ENCODE measurements around the gene LSMEM2.

DNA sequence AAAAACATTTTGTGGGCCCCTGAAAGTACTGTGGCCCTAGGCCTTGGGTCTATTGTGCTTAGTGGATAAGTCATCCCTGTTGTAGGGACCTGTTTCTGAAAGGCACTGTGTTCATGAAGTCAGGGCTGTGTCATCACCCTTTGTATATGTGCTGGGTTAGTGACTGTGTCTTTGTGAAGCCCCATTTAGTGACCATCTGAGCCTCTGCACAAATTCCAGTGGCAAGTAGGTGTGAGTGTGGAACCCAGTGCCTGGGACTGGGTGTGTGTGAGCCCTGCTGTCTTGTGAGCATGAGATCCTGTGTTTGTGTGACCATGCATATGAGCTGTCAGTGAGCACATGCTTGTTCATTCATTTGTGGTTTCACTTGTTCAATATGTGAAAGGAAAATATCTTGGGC, 25.7 kb downstream of the LSMEM2 start:
- TF ChIP-seq, protein P1, sequence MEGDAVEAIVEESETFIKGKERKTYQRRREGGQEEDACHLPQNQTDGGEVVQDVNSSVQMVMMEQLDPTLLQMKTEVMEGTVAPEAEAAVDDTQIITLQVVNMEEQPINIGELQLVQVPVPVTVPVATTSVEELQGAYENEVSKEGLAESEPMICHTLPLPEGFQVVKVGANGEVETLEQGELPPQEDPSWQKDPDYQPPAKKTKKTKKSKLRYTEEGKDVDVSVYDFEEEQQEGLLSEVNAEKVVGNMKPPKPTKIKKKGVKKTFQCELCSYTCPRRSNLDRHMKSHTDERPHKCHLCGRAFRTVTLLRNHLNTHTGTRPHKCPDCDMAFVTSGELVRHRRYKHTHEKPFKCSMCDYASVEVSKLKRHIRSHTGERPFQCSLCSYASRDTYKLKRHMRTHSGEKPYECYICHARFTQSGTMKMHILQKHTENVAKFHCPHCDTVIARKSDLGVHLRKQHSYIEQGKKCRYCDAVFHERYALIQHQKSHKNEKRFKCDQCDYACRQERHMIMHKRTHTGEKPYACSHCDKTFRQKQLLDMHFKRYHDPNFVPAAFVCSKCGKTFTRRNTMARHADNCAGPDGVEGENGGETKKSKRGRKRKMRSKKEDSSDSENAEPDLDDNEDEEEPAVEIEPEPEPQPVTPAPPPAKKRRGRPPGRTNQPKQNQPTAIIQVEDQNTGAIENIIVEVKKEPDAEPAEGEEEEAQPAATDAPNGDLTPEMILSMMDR (IDR thresholded peaks at IDR 0.05), result no peak
- TF ChIP-seq POLR2A (IDR thresholded peaks at IDR 0.05), result no peak
